ENCODE data around the gene VAMP8.
A peak's percentile ranks its signal among the peaks of the same experiment; 100 is the strongest.
"Not testable (repeated sequence)": the region's sequence is repeated elsewhere in the genome, so short reads cannot be mapped to it uniquely, and the experiment has no call there.

The VAMP8 gene

GRCh38 chr2:85579266-85579935 lies 2.0 kb downstream of the VAMP8 start:
- no peak for DNase-seq (ENCODE audit: low read depth, low spot score)

DNA sequence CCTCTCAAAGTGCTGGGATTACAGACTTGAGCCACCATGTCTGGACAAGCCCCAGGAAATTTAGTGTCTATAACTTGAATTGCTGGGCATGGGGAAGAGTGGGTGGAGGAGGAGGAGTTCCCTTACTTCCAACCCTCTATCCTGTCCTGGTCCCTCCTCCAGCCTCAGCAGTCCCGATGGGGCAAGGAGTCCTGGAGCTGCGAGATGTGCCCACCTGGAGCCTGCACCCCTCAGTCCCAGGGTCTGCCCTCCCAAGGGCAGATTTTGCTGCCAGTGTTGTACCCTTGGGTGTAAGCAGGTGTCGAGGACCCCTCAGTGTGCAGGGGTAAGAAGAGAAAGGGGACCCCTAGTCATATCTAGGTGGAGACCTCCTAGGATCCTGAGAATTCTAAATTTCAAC lies 2.8 kb downstream of the VAMP8 start:
- DNase-seq (ENCODE audit: low read depth, low spot score), result no peak

- DNase-seq (ENCODE audit: low read depth, low spot score), result no peak
Observed at GRCh38 chr2:85582492-85582891, 5.1 kb downstream of the VAMP8 start.

DNA sequence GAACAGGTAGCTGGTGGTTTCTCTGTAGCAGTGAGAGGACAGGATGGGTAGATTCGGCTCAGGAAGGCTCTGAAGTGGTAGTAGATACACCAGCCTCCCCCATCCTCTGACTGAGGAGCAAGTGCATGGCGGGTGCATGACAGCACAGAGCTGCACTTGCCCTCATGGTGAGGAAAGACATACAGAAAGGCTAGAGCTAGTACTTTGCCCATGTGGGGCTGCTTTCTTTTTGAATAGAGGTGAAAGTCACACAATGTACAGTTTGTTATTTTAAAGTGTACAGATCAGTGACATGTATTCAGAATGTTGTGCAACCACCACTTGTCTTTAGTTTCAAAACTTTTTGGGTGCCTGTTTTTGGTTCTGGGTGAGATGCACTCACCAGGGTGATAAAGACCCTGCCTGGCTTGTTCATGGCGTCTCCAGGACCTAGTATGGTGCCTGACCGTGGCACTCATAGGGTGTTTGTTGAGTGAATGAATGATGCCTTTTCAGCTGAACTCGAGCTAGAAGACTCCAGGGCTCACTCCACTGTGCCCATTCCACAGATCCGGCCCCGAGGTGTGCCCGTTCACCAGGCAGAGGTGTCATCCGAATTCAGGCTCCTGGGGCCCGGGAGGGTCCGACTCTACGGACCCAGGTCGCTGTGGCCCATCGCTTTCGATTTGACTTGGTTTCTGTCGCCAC lies 6.4 kb downstream of the VAMP8 start:
- no peak for DNase-seq (ENCODE audit: low read depth, low spot score)

- DNase-seq (ENCODE audit: low read depth, low spot score), result no peak
Observed at GRCh38 chr2:85584354-85584856, 7.0 kb downstream of the VAMP8 start, which contains the start of gene VAMP5. VAMP5 (plus strand) TSS chr2:85584431; CDS start chr2:85584491, 60 bp downstream.

DNA sequence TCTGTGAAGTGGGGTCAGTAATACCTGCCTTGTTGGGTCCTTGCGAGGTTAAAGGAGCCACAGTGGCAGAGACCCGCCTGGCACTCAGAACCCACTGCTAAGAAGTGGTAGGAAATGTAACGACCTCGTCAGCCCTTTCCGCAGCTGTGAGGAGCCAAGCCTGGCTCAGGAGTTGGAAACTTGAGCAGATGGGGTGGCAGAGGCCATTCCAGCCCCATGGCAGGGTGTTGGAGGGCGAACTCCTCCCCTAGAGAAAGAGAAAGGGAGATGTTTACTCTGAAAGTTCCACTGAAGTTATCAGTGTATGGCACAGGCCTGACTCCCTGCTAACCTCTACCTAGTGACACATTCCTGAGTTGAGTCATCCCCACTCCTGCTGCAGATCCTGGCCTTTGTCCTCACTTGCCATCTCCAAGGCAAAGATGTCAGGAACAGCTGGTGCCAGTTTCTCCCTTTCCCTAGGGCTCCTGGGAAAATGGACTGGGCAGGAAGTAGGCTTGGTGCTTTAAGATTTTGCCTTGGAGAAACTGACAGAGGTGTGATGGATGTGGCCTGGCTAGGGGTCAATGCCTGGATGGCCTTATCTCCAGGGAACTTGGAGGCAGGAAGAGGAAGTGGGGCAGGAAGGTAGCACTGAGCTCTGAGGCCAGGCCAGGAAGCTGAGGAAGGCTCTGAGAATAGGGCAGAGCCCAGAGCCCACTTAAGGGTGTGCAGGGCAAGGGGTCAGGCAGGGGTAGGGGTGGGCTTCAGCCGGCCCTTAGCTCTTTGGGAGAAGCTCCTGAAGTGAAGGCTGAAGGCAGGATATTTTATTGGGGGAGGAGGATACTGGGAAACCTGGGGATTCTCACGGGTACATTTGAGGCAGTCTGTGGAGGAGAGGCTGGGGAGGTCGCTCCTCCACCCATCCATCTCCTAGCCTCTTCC lies 7.7 kb downstream of the VAMP8 start:
- DNase-seq (ENCODE audit: low read depth, low spot score), result no peak

GRCh38 chr2:85585781-85586105 lies 8.4 kb downstream of the VAMP8 start:
- DNase-seq (ENCODE audit: low read depth, low spot score), result no peak

DNA sequence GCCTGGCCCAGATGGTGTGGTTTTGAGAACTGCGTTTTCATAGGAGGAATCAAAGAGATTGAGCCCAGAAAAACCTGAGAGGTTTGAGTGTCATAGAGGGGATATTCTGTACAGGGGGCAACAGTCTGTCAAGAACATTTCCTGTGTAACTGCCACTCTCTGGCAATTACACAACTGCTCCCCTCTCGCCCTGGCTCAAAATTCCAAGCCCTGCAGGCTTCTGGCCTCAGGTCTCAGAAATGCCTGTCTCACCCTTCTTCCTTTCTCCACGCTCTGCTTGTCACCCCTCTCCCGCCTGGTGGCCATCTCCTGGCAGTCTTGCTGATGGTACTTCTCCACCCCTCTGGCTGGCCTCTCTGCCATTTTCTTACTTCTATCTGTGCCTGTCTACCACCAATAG lies 10.8 kb downstream of the VAMP8 start:
- DNase-seq (ENCODE audit: low read depth, low spot score), result no peak

GRCh38 chr2:85588645-85589044 lies 11.3 kb downstream of the VAMP8 start:
- no peak for DNase-seq (ENCODE audit: low read depth, low spot score)

DNA sequence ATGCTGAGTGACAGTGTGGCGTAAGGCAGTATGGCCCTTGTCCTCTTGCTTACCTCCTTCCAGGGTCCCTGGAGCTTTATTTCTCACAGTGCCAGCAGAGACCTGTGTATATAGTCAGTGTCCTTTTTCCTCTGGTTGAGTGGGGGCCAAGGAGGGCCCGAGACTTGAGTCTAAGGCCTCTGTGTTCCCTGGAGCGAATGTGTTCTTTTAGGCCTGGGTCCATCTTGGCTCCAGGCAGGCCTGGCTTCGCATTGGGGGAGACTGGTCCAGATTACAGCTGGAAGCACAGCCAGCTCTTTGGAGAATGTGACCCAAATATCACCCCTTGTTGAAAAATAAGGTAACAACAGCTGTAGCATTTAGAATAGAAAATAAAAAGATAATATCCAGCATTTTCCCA lies 11.8 kb downstream of the VAMP8 start:
- no peak for DNase-seq (ENCODE audit: low read depth, low spot score)

DNA sequence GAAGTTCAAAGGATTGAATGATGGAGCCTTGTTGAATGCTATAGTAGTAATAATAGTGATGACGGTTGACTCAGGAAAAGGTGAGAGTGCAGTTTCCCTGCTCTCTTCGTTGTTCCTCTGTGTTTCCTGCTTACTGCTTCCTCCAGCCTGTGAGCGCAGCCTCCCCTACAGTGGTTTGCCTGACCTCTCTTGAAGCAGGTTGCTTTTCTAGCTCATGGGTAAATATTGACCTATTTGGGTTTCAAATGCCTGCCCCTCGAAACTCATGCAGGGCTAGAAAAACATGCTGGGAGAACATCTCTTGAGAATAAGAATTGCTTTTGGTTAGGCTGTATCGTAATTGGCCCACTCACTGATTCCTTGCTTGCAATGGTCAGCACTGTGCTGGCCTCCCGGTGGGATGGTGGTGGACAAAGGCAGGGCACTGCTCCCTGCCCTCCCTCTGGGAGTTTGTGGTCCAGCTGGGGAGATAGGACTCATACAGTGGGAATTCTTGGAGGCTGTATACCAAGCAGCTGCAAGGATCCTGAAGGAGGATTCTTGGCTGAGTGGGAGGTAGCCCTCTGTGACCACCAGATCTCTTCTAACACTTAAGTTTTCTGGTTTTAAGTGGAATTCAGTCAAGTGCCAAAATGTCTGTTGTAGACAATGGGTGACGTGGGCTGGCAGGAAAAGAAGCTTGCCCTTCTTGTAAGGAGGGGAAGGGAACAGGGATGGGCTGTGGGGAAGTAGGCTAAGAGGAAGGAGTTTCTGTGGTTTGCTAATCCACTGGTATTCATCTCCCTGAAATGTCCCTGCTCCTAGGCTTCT lies 12.8 kb downstream of the VAMP8 start:
- DNase-seq (ENCODE audit: low read depth, low spot score), result no peak

DNA sequence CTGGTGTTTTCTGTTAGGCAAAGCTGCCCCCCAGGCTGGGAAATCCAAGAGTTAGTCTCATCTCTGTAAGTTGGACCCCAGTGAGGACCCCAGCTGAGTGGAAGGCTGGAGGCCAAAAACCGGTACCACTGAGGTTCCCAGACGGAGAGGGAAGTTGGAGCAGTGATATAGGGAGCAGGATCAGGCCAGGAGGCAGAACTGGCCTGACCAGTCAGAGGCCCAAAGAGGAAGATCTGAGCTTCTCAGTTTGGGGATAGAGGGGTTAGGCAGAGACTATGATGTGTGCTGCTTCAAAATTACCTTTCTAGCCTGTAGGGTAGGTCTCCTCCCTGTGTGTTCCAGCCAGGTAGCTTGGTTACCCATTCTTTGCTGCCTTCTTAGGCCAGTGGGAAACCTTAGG lies 13.6 kb downstream of the VAMP8 start:
- DNase-seq (ENCODE audit: low read depth, low spot score), result no peak

DNA sequence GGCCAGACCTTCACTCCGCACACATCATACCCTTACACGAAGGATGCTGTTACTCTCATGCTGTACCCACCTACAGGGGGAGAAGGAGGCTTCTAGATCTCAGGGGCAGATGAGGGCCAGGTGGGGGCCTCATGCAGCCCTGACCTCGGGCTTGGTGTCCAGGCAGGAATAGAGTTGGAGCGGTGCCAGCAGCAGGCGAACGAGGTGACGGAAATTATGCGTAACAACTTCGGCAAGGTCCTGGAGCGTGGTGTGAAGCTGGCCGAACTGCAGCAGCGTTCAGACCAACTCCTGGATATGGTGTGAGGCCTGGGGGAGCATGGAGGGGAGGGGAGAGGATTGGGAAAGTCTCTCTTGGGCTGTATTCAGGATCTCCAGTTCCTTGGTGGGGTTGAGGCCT lies 14.2 kb downstream of the VAMP8 start:
- DNase-seq (ENCODE audit: low read depth, low spot score), result no peak

DNA sequence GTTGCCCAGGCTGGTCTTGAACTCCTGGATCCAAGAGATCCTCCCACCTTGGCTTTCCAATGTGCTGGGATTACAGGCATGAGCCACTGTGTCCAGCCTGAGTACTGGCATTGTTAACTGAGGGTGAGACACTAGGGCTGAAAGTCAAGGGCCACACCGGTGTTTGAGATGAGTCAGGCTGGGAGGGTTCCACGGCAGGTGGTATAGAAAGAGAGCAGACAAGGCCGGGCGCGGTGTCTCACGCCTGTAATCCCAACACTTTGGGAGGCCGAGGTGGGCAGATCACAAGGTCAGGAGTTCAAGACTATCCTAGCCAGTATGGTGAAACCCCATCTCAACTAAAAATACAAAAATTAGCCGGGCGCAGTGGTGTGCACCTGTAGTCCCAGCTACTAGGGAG lies 14.9 kb downstream of the VAMP8 start:
- DNase-seq (ENCODE audit: low read depth, low spot score), result not testable (repeated sequence)

DNA sequence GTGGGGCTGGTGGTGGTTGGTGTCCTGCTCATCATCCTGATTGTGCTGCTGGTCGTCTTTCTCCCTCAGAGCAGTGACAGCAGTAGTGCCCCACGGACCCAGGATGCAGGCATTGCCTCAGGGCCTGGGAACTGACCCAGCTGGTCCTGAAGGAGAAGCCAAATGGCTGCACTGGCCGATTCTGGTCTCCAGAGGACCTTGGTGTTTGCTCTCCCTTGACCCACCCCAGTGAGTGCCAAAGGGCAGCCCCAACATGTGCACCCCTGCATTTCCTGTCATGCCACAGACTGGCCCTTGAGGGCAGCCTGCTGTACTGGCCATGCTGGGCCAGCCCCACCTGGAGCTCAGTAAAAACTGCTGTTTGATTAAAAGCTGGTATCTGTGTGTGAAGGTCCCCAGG lies 15.6 kb downstream of the VAMP8 start:
- DNase-seq (ENCODE audit: low read depth, low spot score), result no peak

DNA sequence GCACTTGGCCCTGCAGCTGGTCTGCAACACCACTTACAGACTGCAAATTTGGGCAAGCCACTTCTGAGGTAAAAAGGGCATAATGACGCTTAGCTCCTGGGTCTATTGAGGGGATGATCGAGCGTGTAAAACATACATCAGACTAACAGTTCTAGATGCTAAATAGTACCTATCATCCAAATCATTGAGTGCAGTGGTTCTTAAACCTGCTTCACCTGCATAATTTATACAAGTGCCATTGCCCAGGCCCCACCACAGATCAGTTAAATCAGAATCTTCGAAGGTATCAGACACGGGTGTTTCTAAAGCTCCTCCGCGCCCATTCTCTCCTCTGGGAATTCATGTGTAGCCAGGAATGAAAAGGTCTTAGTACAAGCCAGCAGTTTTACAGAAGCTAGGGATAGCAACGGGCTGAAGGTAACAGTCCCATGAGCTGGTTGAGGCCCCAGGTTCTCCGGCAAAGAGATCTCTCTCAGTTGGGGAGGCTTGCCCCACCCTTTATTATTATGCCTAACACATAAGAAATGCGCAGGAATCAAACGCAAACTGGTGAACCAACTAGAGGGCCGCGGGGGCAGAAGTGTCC lies 17.4 kb downstream of the VAMP8 start:
- no peak for DNase-seq (ENCODE audit: low read depth, low spot score)

GRCh38 chr2:85595301-85596025 lies 18.1 kb downstream of the VAMP8 start, which contains the start of gene RNF181:
RNF181 (plus strand) TSS chr2:85595745; CDS start chr2:85595764, 19 bp downstream.
- DNase-seq (ENCODE audit: low read depth, low spot score), result peak; percentile 93

- no peak for DNase-seq (ENCODE audit: low read depth, low spot score)
Observed at GRCh38 chr2:85596026-85596333, 18.6 kb downstream of the VAMP8 start.

DNA sequence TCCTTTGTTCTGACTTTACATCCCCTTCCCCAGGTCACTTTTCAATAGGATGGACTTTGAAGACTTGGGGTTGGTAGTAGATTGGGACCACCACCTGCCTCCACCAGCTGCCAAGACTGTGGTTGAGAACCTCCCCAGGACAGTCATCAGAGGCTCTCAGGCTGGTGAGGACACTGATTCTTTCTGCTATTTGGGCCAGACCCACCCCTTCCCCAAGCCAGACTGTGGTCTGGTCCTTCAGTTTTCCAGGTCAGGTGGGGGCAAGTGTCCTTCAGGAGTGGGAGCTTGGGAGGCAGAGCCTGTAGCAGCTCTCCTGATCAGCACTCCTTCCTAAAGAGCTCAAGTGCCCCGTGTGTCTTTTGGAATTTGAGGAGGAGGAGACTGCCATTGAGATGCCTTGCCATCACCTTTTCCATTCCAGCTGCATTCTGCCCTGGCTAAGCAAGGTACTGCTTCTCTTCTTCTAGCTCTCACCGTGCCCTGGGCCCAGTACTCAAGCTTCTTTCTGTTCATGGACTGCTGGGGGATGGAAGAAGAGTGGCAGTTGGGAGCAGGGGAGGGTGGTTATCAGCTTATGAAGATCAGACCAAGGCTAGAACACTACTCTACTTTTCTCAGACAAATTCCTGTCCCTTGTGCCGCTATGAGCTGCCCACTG lies 19.2 kb downstream of the VAMP8 start:
- DNase-seq (ENCODE audit: low read depth, low spot score), result no peak

DNA sequence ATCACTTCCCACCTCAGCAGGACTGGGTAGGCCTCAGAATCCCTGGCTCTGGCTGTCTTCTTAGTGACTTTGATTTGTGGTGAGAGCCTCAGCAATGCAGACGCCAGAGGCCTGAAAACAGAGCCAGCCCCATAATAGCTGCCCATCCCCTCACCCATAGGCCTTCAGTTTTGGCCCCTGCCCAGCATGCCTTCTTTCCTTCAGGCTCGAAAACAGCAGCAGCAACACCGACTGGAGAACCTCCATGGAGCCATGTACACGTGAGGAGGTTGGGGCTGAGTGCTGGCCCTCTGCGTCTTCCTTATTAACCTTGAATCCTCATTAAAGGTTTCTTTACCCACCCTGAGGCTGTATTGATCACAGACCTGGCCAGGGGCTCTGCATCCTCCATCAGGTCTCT lies 19.9 kb downstream of the VAMP8 start:
- DNase-seq (ENCODE audit: low read depth, low spot score), result no peak

Measured in iPS DF 19.7 (cell line).